Ishikawa (cell line): ENCODE results near the gene SLC35B1.

Experiments
- CEBPB ChIP-seq: IDR thresholded peaks from 2 replicates; pipeline ENCODE4 v1.6.1; 2012
- CREB1 ChIP-seq: IDR thresholded peaks from 2 replicates; pipeline ENCODE4 v1.6.1; 2012; ENCODE audit warnings: low read depth
- EGR1 ChIP-seq: IDR thresholded peaks from 2 replicates; pipeline ENCODE4 v1.6.1; 2012
- EP300 ChIP-seq: IDR thresholded peaks from 2 replicates; pipeline ENCODE4 v1.6.1; 2012; ENCODE audit warnings: borderline replicate concordance
- FOXM1 ChIP-seq: IDR thresholded peaks from 2 replicates; pipeline ENCODE4 v1.6.1; 2012; ENCODE audit warnings: low read depth, borderline replicate concordance
- NFIC ChIP-seq: IDR thresholded peaks from 2 replicates; pipeline ENCODE4 v1.6.1; 2012
- RAD21 ChIP-seq: IDR thresholded peaks from 2 replicates; pipeline ENCODE4 v1.6.1; 2012; ENCODE audit warnings: low read depth
- REST ChIP-seq: IDR thresholded peaks from 2 replicates; pipeline ENCODE4 v1.6.1; 2012; ENCODE audit warnings: low read depth, mild to moderate bottlenecking
- TAF1 ChIP-seq: IDR thresholded peaks from 2 replicates; pipeline ENCODE4 v1.6.1; 2012; ENCODE audit warnings: low read depth, mild to moderate bottlenecking
- YY1 ChIP-seq: IDR thresholded peaks from 2 replicates; pipeline ENCODE4 v1.6.1; 2012; ENCODE audit warnings: low read depth
- ZBTB7A ChIP-seq: IDR thresholded peaks from 2 replicates; pipeline ENCODE4 v1.6.1; 2012; ENCODE audit warnings: low read depth
- TF ChIP-seq, protein P1 (sequence below): IDR thresholded peaks from 2 replicates; pipeline ENCODE4 v1.6.1; 2012

DNA sequence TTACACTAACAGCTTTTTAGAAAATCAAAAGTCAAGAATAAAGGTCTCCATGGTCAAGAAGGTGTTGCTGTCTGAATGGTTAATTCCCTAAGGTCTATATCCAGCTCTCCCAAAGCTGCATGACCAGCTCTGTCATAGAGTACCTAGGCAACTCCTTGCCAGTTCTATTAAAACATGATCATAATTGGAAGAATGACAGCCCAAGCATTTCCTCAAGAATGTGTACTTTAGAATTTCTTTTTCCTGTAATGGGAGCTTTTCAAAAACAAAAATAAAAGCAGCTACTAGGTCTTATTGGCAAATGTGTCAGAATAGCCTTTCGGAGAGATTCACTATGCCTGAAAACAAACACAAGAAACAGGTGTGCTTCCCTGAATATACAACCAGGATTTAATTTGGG lies 37.8 kb downstream of the SLC35B1 start:
- TF ChIP-seq FOXM1 (no peak), YY1 (no peak), NFIC (no peak), EP300 (no peak), CREB1 (no peak), REST (no peak), ZBTB7A (no peak), EGR1 (no peak), TAF1 (no peak), RAD21 (no peak), CEBPB (no peak)
- TF ChIP-seq, protein P1, sequence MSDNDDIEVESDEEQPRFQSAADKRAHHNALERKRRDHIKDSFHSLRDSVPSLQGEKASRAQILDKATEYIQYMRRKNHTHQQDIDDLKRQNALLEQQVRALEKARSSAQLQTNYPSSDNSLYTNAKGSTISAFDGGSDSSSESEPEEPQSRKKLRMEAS, result no peak
